ENCODE results near the gene MRPL42. TPM values are rescaled to one million over a fixed set of nuclear protein-coding genes. Genes with fewer than 3 reads are reported as not detected.

The MRPL42 gene
- polyA plus RNA-seq, 1 of the 3 experiments (the other 2 are of a cell fraction) = 39.5 TPM

DNA sequence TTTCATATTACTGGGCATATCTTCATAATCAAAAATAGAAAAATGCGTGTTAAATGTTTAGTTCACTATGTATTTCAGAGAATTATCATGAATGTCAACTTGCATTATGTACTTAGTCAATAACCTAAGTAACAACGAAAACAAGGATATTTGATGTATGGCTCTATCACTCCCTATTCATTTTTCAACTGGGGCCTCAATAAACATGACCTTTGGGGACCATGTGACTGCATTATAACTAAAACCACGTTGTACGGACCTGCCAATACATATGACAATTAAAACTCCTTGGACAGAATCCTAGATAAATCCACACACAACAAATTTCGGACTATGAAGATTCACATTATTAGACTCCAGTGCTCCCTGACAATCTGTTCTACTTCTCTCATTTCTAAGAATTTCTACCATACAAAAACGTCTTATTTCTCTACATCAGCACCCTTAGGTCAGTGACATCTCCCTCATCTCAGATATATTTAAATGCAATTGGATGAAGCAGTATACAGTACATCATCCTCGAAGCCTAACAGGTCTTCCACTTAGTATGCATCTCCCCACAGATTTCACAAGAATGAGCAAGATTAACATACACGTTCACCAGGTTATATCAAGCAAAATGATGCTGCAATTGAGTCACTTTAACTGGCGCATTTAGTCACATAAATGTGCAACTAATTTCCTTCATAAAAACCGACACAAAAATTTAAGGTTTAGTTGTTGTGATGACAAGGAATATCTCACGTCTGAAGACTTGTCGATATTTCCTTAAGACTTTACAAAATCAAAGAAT is 27.1 kb upstream of the MRPL42 start:
- peaks cover 10 to 23% of the 10 kb centered on the region in 2 experiments; a peak in 3 of 4 replicates for H3K4me1 ChIP-seq (ENCODE audit: control insufficient read depth in 1 of 2, insufficient read depth in 2 of 2, low read depth in 1 of 2, low read length in 1 of 2)
- peak overlapping the region; percentile 84 to 95; a peak in 3 of 4 replicates for H3K27ac ChIP-seq (ENCODE audit: low read depth in 2 of 2, low read length in 1 of 2)

GRCh38 chr12:93441081-93441616 is 26.2 kb upstream of the MRPL42 start:
- Histone ChIP-seq H3K4me1 (ENCODE audit: control insufficient read depth in 1 of 2, insufficient read depth in 2 of 2, low read depth in 1 of 2, low read length in 1 of 2) (peaks cover 10 to 20% of the 10 kb centered on the region in 2 experiments; a peak in 3 of 4 replicates), H3K4me2 (peak overlapping the region; percentile 90), H3K27me3 (ENCODE audit: insufficient read depth) (no peaks in the 10 kb centered on the region), H4K20me1 (ENCODE audit: insufficient read depth) (peaks cover 49% of the 10 kb centered on the region), H3K4me3 (ENCODE audit: low read depth in 2 of 2, low read length in 1 of 2) (peak overlapping the region; percentile 83 to 91), H3K79me2 (ENCODE audit: insufficient read depth) (peaks cover 56% of the 10 kb centered on the region), H3K9me3 (no peaks in the 10 kb centered on the region), H3K9me2 (no peaks in the 10 kb centered on the region), H3K9ac (peak overlapping the region; percentile 98), H3K27ac (ENCODE audit: low read depth in 2 of 2, low read length in 1 of 2) (peak overlapping the region; percentile 84 to 95), H3K36me3 (replicated peaks in 1 of 2; ENCODE audit: control insufficient read depth in 1 of 2, insufficient read depth in 2 of 2, low read length in 1 of 2) (no peaks in the 10 kb centered on the region), H2AFZ (ENCODE audit: low read depth) (no peak overlapping the region), H3F3A (replicated peaks; ENCODE audit: insufficient read depth) (peaks cover 5% of the 10 kb centered on the region)
- TF ChIP-seq JUND (IDR thresholded peaks at IDR 0.05) (no peak), YY1 (IDR thresholded peaks at IDR 0.05; ENCODE audit: low read depth) (no peak), RCOR1 (IDR thresholded peaks at IDR 0.05; ENCODE audit: low read length) (no peak), GABPA (IDR thresholded peaks at IDR 0.05; ENCODE audit: low read depth) (no peak), TAF1 (IDR thresholded peaks at IDR 0.05; ENCODE audit: borderline replicate concordance, low read depth, low read length) (0 out of 2 replicates have a peak, but pooled peaks have one; percentile 14), MXI1 (IDR thresholded peaks at IDR 0.05; ENCODE audit: low read depth, low read length) (peak; percentile 76), GATA2 (CRISPR knock-in tag; IDR thresholded peaks at IDR 0.05) (no peak), USF1 (IDR thresholded peaks at IDR 0.05; ENCODE audit: borderline replicate concordance, low read depth) (no peak), EZH2phosphoT487 (IDR thresholded peaks at IDR 0.05; ENCODE audit: borderline replicate concordance, low read depth) (no peak), RFX5 (IDR thresholded peaks at IDR 0.05; ENCODE audit: low read length) (no peak), TCF12 (IDR thresholded peaks at IDR 0.05) (no peak)
- TF ChIP-seq, protein P1, sequence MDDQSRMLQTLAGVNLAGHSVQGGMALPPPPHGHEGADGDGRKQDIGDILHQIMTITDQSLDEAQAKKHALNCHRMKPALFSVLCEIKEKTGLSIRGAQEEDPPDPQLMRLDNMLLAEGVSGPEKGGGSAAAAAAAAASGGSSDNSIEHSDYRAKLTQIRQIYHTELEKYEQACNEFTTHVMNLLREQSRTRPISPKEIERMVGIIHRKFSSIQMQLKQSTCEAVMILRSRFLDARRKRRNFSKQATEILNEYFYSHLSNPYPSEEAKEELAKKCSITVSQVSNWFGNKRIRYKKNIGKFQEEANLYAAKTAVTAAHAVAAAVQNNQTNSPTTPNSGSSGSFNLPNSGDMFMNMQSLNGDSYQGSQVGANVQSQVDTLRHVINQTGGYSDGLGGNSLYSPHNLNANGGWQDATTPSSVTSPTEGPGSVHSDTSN (IDR thresholded peaks at IDR 0.05) = no peak
- TF ChIP-seq, protein P2, sequence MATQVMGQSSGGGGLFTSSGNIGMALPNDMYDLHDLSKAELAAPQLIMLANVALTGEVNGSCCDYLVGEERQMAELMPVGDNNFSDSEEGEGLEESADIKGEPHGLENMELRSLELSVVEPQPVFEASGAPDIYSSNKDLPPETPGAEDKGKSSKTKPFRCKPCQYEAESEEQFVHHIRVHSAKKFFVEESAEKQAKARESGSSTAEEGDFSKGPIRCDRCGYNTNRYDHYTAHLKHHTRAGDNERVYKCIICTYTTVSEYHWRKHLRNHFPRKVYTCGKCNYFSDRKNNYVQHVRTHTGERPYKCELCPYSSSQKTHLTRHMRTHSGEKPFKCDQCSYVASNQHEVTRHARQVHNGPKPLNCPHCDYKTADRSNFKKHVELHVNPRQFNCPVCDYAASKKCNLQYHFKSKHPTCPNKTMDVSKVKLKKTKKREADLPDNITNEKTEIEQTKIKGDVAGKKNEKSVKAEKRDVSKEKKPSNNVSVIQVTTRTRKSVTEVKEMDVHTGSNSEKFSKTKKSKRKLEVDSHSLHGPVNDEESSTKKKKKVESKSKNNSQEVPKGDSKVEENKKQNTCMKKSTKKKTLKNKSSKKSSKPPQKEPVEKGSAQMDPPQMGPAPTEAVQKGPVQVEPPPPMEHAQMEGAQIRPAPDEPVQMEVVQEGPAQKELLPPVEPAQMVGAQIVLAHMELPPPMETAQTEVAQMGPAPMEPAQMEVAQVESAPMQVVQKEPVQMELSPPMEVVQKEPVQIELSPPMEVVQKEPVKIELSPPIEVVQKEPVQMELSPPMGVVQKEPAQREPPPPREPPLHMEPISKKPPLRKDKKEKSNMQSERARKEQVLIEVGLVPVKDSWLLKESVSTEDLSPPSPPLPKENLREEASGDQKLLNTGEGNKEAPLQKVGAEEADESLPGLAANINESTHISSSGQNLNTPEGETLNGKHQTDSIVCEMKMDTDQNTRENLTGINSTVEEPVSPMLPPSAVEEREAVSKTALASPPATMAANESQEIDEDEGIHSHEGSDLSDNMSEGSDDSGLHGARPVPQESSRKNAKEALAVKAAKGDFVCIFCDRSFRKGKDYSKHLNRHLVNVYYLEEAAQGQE (IDR thresholded peaks at IDR 0.05; ENCODE audit: low read depth, low read length) = no peak
- TF ChIP-seq, protein P3, sequence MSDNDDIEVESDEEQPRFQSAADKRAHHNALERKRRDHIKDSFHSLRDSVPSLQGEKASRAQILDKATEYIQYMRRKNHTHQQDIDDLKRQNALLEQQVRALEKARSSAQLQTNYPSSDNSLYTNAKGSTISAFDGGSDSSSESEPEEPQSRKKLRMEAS (IDR thresholded peaks at IDR 0.05; ENCODE audit: low read depth) = peak; percentile 32; the same call in 1 of the 2 replicates
- ChIA-PET CTCF (interaction anchor here (1.9 kb wide), 1 partner anchor 21 kb away, joined by 6 read pairs; no protein-coding TSS in a partner anchor), POLR2A (interaction anchor here (1.2 kb wide), 1 partner anchor 19 kb away, joined by 3 read pairs; no protein-coding TSS in a partner anchor)
- peak; percentile 68 for DNase-seq
- WGBS (ENCODE audit: low lambda C conversion rate) = 2% methylated on average over 20 of the region's 55 CpGs

More for the DNA sequence above, 27.1 kb upstream of the MRPL42 start:
- TF ChIP-seq MXI1 (IDR thresholded peaks at IDR 0.05; ENCODE audit: low read depth, low read length) (peak; percentile 56; the same call in 1 of the 2 replicates), FOXJ3 (CRISPR knock-in tag; IDR thresholded peaks at IDR 0.05) (no peak), CHD2 (IDR thresholded peaks at IDR 0.05; ENCODE audit: low read length, partially characterized antibody) (no peak)
- Histone ChIP-seq H3F3A (replicated peaks; ENCODE audit: insufficient read depth) (peaks cover 14% of the 10 kb centered on the region), H3K9ac (peak overlapping the region; percentile 98), H3K4me3 (ENCODE audit: low read depth in 2 of 2, low read length in 1 of 2) (peak overlapping the region; percentile 83 to 91), H3K36me3 (replicated peaks in 1 of 2; ENCODE audit: control insufficient read depth in 1 of 2, insufficient read depth in 2 of 2, low read length in 1 of 2) (no peaks in the 10 kb centered on the region), H4K20me1 (ENCODE audit: insufficient read depth) (peaks cover 58% of the 10 kb centered on the region), H3K9me2 (no peaks in the 10 kb centered on the region), H3K4me2 (peak overlapping the region; percentile 90), H2AFZ (ENCODE audit: low read depth) (no peak overlapping the region), H3K79me2 (ENCODE audit: insufficient read depth) (peaks cover 65% of the 10 kb centered on the region), H3K9me3 (no peaks in the 10 kb centered on the region), H3K27me3 (ENCODE audit: insufficient read depth) (no peaks in the 10 kb centered on the region)
- CTCF ChIA-PET = interaction anchor here (1.3 kb wide), 1 partner anchor 43 kb away, joined by 3 read pairs; no protein-coding TSS in a partner anchor
- POLR2A ChIA-PET = no interaction called here
- no peak for DNase-seq
- WGBS (ENCODE audit: low lambda C conversion rate) = 14% methylated on average over 12 of the region's 12 CpGs

All from SK-N-SH (cell line).